Suprapubic skin (tissue), 4 donors: Measurements from ENCODE around the gene OSR1.

ENCODE experiments used
- EP300 ChIP-seq: sonication (generic); formaldehyde crosslinking; IDR thresholded peaks from one replicate; pipeline ENCODE4 v1.6.1; 2017; ENCODE audit warnings: antibody characterized with exemption
- POLR2A ChIP-seq, 2 donors: fragments of 450-650 bp; IDR thresholded peaks; one replicate each; pipeline ENCODE4 v1.6.1; 2017; ENCODE audit warnings: antibody characterized with exemption in 2 of 2, mild to moderate bottlenecking in 2 of 2, moderate library complexity in 2 of 2
- POLR2AphosphoS5 ChIP-seq, 3 donors: sonication (generic); formaldehyde crosslinking; IDR thresholded peaks; one replicate each; pipeline ENCODE4 v1.6.1; 2017; ENCODE audit warnings: antibody characterized with exemption in 3 of 3
- TF ChIP-seq, protein P1 (sequence below), 2 donors: fragments of 200-600 bp in 1 of 2; fragments of 450-650 bp in 1 of 2; sonication (generic) in 1 of 2; IDR thresholded peaks; one replicate each; pipeline ENCODE4 v1.5.1; 2016 to 2019; ENCODE audit warnings: antibody characterized with exemption in 2 of 2, mild to moderate bottlenecking in 1 of 2, moderate library complexity in 1 of 2

DNA sequence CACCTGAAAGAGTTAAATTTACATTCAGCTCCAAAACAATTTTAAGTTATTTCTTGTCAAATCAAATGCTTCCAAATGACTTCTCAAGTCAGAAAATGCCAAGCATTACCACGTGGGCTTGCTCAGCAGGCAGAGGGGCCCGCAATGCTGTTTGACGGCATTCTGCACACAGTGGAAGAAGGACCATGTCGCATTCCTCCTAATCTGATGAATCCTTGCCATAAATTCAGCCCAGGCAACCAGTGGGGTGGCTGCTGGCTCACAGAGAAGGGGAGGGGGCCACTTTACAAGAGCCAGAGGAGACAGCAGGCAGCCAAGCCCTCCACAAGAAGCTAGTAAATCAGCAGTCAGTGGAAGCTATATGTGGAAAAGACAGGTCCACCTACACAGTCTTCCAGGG lies 56.7 kb downstream of the OSR1 start:
- TF ChIP-seq POLR2A (IDR thresholded peaks at IDR 0.05) (no peak), POLR2AphosphoS5 (IDR thresholded peaks at IDR 0.05) (no peak), EP300 (no peak)
- TF ChIP-seq, protein P1, sequence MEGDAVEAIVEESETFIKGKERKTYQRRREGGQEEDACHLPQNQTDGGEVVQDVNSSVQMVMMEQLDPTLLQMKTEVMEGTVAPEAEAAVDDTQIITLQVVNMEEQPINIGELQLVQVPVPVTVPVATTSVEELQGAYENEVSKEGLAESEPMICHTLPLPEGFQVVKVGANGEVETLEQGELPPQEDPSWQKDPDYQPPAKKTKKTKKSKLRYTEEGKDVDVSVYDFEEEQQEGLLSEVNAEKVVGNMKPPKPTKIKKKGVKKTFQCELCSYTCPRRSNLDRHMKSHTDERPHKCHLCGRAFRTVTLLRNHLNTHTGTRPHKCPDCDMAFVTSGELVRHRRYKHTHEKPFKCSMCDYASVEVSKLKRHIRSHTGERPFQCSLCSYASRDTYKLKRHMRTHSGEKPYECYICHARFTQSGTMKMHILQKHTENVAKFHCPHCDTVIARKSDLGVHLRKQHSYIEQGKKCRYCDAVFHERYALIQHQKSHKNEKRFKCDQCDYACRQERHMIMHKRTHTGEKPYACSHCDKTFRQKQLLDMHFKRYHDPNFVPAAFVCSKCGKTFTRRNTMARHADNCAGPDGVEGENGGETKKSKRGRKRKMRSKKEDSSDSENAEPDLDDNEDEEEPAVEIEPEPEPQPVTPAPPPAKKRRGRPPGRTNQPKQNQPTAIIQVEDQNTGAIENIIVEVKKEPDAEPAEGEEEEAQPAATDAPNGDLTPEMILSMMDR (IDR thresholded peaks at IDR 0.05) = no peak
